HG03565 (cell line): ENCODE results near the gene COA5.

Source experiments
- ATAC-seq: cut with Tn5 transposase; IDR thresholded peaks from one replicate; pipeline ENCODE4 v1.9.1; 2021; ENCODE audit warnings: mild to moderate bottlenecking, moderate library complexity; ENCODE audit not compliant: unreplicated experiment

Gene COA5

GRCh38 chr2:98554116-98554861, 54.0 kb downstream of the COA5 start:
- ATAC-seq = no peak

- ATAC-seq = no peak
Observed at GRCh38 chr2:98552499-98553179, 55.7 kb downstream of the COA5 start.

GRCh38 chr2:98551316-98551715, 57.0 kb downstream of the COA5 start:
- no peak for ATAC-seq

GRCh38 chr2:98550165-98550564, 58.1 kb downstream of the COA5 start:
- no peak for ATAC-seq
